ENCODE results near the gene ERAL1.

DNA sequence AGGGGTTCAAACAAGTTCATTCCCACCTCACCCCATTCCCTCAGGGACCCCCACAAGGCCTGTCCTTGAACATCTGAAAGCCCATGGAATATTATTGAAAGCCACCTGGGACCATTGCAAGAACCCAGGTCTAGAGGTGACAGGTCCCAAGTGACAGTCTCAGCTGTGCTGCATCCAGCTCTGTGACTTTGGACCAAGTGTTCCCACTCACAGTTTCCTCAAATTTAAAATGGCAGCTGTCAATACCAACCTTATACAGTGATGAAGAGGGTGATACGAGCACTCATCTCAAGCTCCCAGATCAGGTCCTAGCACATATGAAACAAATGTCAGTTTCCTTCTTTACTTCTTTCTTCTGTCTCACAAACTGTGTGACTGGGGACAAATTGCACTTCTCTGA lies 9.1 kb downstream of the ERAL1 start:
- TF ChIP-seq, protein P1, sequence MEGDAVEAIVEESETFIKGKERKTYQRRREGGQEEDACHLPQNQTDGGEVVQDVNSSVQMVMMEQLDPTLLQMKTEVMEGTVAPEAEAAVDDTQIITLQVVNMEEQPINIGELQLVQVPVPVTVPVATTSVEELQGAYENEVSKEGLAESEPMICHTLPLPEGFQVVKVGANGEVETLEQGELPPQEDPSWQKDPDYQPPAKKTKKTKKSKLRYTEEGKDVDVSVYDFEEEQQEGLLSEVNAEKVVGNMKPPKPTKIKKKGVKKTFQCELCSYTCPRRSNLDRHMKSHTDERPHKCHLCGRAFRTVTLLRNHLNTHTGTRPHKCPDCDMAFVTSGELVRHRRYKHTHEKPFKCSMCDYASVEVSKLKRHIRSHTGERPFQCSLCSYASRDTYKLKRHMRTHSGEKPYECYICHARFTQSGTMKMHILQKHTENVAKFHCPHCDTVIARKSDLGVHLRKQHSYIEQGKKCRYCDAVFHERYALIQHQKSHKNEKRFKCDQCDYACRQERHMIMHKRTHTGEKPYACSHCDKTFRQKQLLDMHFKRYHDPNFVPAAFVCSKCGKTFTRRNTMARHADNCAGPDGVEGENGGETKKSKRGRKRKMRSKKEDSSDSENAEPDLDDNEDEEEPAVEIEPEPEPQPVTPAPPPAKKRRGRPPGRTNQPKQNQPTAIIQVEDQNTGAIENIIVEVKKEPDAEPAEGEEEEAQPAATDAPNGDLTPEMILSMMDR (optimal IDR thresholded peaks at IDR 0.05 in 1 of 3, IDR thresholded peaks at IDR 0.05 in 1 of 3, conservative IDR thresholded peaks at IDR 0.05 in 1 of 3; ENCODE audit: extremely low read depth in 1 of 3, insufficient read depth in 2 of 3, low read length in 3 of 3), result no peak
- TF ChIP-seq EZH2 (IDR thresholded peaks at IDR 0.05; ENCODE audit: low read length), result no peak

Data from keratinocyte (primary cell).